ENCODE results near the gene DENND2D.
"Not testable (repeated sequence)": the region's sequence is repeated elsewhere in the genome, so short reads cannot be mapped to it uniquely, and the experiment has no call there.

DENND2D gene

GRCh38 chr1:111221633-111222291 lies 21.3 kb upstream of the DENND2D start:
- DNase-seq (ENCODE audit: low spot score): no peak

GRCh38 chr1:111221276-111221632 lies 20.8 kb upstream of the DENND2D start:
- DNase-seq (ENCODE audit: low spot score): no peak

- no peak for DNase-seq (ENCODE audit: low spot score)
Observed at GRCh38 chr1:111220302-111220890, 19.9 kb upstream of the DENND2D start.

GRCh38 chr1:111219557-111220286 lies 19.3 kb upstream of the DENND2D start:
- DNase-seq (ENCODE audit: low spot score): no peak

- DNase-seq (ENCODE audit: low spot score): no peak
Observed at GRCh38 chr1:111218701-111219556, 18.5 kb upstream of the DENND2D start.

- DNase-seq (ENCODE audit: low spot score): no peak
Observed at GRCh38 chr1:111217183-111217910, 16.9 kb upstream of the DENND2D start.

- no peak for DNase-seq (ENCODE audit: low spot score)
Observed at GRCh38 chr1:111216751-111217150, 16.3 kb upstream of the DENND2D start.

- not testable (repeated sequence) for DNase-seq (ENCODE audit: low spot score)
Observed at GRCh38 chr1:111215285-111215684, 14.8 kb upstream of the DENND2D start.

- no peak for DNase-seq (ENCODE audit: low spot score)
Observed at GRCh38 chr1:111214884-111215283, 14.4 kb upstream of the DENND2D start.

- DNase-seq (ENCODE audit: low spot score): no peak
Observed at GRCh38 chr1:111214074-111214801, 13.8 kb upstream of the DENND2D start.

- DNase-seq (ENCODE audit: low spot score): no peak
Observed at GRCh38 chr1:111213412-111213811, 13.0 kb upstream of the DENND2D start.

- DNase-seq (ENCODE audit: low spot score): no peak
Observed at GRCh38 chr1:111212634-111213335, 12.3 kb upstream of the DENND2D start.

- no peak for DNase-seq (ENCODE audit: low spot score)
Observed at GRCh38 chr1:111211921-111212320, 11.5 kb upstream of the DENND2D start.

- no peak for DNase-seq (ENCODE audit: low spot score)
Observed at GRCh38 chr1:111209622-111210021, 9.2 kb upstream of the DENND2D start.

- no peak for DNase-seq (ENCODE audit: low spot score)
Observed at GRCh38 chr1:111208921-111209320, 8.5 kb upstream of the DENND2D start.

GRCh38 chr1:111205714-111206050 lies 5.2 kb upstream of the DENND2D start:
- no peak for DNase-seq (ENCODE audit: low spot score)

- no peak for DNase-seq (ENCODE audit: low spot score)
Observed at GRCh38 chr1:111204983-111205713, 4.7 kb upstream of the DENND2D start.

- DNase-seq (ENCODE audit: low spot score): no peak
Observed at GRCh38 chr1:111204201-111204982, 3.9 kb upstream of the DENND2D start.

- no peak for DNase-seq (ENCODE audit: low spot score)
Observed at GRCh38 chr1:111203681-111204200, 3.3 kb upstream of the DENND2D start.
